Stromal cell of bone marrow (primary cell): Measurements from ENCODE around the gene RGS19.

Experiments
- DNase-seq: peaks from one replicate; pipeline ENCODE4 v3.0.0-alpha.2; 2012; ENCODE audit warnings: low read depth

Gene RGS19

DNA sequence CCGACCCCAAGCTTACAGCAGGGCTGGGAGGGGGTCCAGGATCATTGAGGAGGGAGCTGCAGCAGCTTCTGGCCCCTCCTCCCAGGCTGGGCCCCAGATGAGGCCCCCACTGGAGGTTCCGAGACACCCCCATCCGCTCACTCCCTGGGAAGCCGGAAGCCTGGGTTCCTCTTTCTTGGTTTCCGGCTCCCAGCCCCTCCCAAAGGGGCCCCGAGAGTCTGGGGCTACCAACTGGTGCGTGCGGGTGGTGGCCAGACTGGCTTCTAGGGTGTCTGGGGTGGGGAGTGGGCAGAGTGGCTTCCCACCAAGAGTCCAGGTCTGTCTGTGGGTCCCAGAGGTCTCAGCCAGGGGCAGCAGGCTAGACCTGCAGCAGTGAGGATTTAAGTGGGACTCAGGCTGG lies 2.2 kb downstream of the RGS19 start:
- DNase-seq: no peak

- DNase-seq: no peak
Measured at GRCh38 chr20:64076061-64076997, 3.0 kb downstream of the RGS19 start.

DNA sequence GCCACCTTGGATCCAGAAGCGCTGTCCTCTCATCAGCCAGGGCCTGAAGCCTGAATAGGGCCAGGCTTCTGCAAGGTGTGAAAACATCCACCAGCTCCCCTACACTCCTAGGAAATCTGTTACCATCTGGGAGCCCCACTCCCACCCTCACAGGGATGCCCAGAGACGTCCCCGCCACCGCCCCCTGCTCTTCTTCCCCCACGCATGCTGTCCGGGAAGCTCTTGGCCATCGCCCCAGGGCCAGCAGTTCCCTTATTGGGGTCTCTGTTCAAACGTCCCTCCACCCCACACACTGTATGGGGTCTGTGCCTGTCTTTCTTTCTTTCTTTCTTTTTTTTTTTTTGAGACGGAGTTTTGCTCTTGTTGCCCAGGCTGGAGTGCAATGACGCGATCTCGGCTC lies 3.8 kb downstream of the RGS19 start:
- DNase-seq: no peak

- no peak for DNase-seq
Measured at GRCh38 chr20:64074963-64075362, 4.4 kb downstream of the RGS19 start.

DNA sequence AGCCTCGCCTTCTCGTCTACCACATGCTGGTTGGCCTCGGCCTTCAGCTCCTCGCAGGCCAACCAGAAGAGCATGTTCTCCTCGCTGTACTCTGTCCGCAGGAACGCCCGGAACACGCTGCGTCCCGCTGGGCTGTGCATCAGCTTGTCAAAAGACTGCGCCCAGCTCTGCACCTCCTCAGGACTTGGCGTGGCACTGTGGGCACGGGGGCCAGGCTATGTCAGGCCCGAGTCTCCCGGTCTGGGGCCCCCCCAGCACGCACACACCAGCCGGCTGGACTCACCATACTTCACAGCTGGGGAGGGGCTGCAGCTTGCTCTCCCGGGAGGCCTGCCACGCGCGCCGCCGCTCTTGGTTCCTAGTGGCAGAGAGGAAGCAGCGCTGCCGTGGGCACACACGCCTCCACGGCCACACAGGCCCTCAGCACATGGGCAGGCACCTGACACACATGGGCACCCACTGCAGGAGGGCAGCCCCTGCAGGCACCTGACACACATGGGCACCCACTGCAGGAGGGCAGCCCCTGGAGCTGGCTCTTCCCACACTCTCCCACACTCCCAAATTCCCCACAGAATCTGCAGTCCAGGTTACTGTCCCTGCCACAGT lies 5.0 kb downstream of the RGS19 start:
- no peak for DNase-seq

- DNase-seq: no peak
Measured at GRCh38 chr20:64073476-64074183, 5.7 kb downstream of the RGS19 start.

DNA sequence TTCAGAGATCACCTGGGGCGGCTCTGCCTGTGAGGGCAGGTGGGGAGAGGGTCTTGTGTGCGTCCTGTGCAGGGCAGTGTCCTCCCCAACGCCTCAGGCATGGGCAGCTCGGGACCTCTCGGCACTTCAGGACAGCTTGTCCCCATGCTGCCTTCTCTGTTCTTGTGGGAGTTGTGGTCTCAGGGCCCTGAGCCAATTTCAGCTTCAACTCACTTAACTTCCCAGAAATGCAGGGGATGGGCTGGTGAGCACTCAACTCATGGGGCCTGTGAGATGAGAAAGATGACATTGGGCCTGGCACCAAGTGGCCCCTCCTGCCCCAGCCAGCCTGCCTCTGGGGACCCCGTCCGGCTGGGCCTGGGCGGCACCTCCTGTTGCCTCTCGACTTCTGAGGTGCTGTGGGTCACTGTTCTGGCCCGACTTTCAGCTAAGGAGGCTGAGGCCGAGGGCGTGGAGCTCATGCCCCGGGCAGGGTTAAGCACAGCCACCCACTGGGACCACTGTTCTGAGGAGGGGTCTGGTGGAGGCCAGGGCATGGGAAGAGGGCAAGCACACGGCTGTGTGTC lies 6.7 kb downstream of the RGS19 start:
- no peak for DNase-seq

- DNase-seq: no peak
Measured at GRCh38 chr20:64071341-64072332, 7.7 kb downstream of the RGS19 start.

DNA sequence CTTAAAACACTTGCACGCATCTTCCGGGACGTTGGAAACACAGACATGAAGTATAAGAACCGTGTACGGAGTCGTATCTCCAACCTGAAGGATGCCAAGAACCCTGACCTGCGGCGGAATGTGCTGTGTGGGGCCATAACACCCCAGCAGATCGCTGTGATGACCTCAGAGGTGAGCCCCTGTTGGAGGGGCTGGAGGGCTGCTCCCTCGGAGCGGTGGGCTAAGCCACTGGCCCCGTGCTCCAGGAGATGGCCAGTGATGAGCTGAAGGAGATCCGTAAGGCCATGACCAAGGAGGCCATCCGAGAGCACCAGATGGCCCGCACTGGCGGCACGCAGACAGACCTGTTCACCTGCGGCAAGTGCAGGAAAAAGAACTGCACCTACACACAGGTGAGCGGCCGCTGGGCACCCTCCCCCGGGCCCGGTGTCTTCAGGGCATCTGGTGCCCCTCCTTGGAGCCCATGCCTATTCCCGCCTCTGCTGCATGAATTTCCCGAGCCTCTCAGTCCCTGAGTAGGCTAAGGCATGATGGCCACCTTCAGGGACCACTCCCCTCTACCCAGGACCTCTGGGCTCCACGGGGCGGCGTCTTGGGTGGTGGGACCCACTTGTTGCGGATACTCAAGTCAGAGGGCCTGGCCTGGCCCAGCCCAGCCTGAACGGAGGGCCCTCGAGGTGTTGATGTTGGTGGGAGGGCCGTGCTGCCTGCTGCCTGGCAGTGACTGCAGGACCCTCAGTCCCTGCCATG lies 8.9 kb downstream of the RGS19 start:
- DNase-seq: no peak

GRCh38 chr20:64069614-64070243 lies 9.6 kb downstream of the RGS19 start:
- no peak for DNase-seq

DNA sequence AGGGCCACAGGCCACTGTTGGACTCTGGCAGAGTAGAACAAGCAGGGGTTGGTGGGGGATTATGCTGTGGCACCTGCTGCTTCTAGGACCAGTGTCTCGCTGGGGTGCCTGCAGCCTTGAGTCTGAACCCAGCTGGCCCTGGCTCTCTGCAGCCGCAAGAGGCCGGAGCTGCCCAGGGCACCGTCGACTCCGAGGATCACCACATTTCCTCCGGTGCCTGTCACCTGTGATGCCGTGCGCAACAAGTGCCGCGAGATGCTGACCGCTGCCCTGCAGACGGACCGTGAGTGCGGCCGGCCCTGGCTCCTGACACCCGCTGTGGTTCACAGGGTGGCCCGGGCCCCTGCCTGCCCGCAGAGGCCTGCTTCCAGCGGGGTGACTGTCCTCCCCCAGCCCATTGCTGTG lies 10.1 kb downstream of the RGS19 start:
- DNase-seq: no peak

- DNase-seq: no peak
Measured at GRCh38 chr20:64068386-64069208, 10.7 kb downstream of the RGS19 start.

GRCh38 chr20:64067733-64068307 lies 11.5 kb downstream of the RGS19 start:
- no peak for DNase-seq

DNA sequence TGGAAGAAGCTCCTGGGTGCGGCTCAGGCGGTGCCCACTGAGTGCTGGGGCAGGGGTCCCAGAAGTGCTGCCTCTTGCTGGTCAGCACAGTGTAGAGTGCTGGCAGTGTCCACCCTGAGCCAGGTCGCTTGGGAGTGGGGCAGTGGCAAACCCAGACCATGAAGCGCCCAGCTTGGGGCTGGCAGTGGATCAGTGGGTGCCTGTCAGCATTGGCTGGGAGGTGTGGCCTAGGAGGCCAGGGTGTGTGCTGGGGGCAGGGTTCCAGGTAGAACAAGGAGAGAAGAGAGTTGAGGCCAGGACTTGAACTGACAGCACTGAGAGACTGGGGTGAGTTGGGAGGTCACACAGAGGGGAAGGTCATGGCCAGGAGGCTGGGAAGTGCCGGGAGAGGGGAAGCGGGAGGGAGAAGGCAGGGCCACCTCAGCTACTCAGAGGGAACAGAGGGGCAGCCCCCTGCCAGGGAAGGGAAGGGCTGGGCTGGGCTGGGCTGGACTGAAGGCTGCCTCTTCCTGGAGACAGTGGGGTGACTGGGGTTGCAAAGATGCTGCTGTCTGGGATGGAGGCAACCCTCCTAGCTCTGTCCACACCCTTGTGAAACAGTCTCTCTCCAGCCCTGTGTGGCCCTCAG lies 12.2 kb downstream of the RGS19 start:
- DNase-seq: no peak

DNA sequence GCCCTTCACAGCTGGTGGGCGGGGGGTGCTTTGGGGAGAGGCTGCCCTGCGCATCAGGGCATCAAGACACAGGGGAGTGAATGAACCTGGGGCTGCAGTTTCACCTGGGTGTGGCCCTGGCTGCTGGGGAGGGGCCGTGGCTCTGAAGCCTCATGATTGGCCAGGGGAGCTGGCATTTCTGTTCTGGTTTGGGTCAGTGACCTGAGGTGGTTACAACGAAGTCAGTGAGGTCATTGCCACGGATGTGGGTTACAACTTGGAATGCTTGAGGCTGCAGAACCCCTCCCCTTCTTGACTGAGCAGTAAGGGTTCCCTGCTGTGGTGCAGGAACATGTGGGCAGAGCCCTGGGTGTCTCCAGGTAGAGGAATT lies 13.4 kb downstream of the RGS19 start:
- DNase-seq: peak; percentile 39

GRCh38 chr20:64065062-64065973 lies 14.0 kb downstream of the RGS19 start:
- no peak for DNase-seq

- DNase-seq: no peak
Measured at GRCh38 chr20:64064145-64064698, 15.1 kb downstream of the RGS19 start.
